ENCODE results near the gene CD7.

Gene CD7

DNA sequence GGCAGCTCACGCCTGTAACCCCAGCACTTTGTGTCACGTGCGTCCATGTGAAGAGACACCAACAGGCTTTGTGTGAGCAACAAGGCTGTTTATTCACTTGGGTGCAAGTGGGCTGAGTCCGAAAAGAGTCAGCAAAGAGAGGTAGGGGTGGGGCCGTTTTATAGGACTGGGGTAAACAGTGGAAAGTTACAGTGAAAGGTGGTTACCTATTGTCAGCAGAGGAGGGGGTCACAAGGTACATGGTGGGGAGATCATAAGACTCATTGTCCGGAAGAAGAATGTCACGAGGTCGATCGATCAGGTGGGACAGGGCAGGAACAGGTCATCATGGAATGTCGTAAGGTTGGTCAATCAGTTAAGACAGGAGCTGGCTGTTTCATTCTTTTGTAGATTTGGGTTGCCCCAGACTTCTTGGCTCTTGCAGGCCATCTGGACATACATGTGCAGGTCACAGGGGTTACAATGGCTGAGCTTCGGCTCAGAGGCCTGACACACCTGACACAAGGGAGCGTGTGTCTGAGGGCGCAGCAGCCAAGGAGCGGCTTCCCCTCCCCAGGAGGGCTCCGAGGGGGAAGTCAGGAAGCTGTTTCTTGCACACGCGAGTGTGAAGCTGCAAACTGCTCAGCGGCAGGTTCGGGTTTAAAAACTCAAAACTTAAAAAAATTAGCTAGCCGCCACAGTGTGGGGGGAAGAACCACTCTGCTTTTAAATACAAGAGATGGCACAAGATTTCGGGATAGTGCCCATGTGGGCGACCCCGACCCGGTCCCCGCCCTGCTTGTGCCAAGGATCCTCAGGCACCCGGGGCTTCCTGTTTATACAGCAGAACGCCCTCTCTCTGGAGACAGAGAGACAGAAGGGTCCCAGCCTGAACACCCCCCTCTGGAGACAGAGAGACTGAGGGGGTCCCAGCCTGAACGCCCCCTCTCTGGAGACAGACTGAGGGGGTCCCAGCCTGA, 29.2 kb upstream of the CD7 start:
- no peak for DNase-seq (ENCODE audit: low spot score)

DNA sequence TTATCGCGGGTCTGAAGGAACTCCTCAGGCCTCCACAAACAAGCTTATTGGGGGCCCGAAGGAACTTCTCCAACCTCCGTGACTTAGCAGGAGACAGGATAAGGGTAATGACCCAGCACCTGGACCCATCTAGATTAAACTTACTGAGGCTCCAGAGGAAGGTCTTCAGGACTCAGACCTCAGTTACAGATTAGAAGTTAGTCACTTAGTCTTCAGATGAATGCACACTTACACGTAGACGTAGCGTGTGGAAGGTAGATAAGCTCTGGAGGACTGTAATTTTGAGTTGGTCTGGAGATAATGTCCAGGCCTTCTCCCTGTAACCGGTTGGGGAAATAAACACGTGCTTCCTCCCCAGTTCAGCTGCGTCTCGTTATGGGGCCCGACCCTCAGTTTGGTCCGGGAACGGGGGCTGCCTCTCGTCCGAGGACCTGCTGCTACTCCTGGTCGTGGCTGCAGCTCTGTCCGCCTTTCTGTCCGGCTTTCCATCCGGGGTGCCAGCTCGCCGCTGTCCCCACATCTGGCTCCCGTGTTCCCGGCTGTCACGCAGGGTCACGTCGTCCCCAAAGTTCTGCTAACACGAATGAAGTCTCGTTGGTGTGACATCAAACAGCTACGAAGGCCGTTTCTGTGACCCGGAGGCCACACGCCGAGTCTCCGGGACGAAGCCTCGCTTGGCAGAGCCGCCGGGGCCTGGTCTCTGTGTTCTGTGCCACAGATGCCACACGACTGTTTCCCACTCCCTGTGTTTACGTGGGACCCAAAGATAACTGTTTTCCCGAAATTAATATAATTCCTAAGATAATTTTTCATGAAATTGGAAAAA, 28.0 kb upstream of the CD7 start:
- DNase-seq (ENCODE audit: low spot score): no peak

DNA sequence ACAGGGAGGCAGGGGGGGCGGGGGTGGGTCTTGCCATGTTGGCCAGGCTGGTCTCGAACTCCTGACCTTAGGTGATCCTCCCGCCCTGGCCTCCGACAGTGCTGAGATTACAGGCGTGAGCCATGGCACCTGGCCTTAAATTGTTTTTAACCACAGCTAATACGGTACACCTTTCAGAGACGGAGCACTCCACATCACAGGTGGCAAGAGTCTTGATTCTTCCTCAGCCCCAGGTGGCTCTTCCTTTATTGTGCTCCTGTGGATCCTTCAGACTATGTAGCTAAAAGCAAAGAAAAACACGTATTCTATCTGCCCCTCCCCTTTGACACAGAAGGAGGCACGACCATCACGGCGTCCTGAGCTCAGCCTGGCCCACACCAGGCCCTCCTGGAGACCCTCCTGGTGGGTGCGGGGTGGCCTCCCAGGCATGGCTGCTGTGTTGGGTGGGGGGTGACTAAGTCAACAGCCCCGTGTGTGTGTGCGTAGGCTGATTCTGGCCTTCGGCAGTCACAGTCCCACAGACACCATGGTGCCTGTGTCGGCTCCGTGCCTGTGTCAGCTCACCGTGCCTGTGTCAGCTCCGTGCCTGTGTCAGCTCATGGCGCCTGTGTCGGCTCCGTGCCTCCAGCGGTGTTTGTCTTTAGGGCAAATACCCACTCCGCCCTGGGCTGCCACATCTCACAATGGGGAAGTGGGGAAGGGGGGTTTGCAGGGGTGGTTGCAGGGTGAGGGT, 26.9 kb upstream of the CD7 start:
- no peak for DNase-seq (ENCODE audit: low spot score)

DNA sequence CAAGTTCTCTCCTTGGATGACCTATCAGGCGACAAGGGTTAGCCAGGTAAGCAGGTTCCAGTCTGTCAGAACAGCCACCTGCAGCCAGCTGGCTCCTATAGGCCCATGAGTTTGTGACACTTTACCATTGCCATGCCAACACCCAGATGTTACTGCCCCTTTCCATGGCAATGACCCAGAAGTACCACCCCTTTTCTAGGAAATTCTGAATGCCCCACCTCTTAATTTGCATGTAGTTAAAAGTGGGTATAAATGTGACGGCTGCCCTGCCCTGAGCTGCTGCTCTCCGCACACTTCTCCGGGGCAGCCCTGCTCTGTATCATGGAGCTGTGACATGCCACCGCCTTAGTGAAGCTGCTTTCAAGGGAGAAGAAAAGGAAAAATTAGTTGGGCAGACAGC, 26.2 kb upstream of the CD7 start:
- no peak for DNase-seq (ENCODE audit: low spot score)

DNA sequence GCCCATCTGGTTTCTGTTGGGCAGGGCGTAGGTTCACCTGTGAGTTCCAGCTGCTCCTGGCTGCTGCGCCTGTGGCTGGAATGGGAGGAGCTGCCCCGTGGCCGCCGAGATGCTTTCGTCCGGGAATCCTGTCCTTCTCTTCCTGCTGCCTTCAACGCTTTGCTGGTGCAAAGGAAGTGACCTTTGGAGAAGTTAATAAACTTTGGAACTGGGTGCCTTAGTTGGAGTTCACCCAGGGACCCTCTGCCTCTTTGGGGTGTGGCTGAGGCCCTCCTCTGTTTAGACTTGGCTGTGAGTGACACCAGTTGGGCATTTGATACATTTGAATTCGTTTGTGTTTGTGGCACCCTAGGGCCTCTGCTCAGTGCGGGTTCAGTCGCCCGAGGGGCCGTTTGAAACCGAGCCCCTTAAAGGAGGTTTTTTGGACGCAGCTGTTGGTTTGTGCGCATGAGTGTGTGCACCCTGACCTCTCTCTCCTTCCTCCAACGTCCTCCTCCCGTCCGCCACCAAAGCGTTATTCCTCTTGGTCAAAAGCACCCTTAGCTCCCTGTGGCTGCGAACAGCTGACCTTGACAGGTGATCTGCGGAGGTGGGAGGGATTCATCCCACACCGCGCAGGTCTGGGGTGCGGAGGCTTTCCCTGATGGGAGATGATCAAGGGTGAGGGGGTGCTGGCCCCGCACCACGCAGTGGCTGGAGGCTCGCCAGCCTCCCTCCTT, 25.1 kb upstream of the CD7 start:
- no peak for DNase-seq (ENCODE audit: low spot score)

DNA sequence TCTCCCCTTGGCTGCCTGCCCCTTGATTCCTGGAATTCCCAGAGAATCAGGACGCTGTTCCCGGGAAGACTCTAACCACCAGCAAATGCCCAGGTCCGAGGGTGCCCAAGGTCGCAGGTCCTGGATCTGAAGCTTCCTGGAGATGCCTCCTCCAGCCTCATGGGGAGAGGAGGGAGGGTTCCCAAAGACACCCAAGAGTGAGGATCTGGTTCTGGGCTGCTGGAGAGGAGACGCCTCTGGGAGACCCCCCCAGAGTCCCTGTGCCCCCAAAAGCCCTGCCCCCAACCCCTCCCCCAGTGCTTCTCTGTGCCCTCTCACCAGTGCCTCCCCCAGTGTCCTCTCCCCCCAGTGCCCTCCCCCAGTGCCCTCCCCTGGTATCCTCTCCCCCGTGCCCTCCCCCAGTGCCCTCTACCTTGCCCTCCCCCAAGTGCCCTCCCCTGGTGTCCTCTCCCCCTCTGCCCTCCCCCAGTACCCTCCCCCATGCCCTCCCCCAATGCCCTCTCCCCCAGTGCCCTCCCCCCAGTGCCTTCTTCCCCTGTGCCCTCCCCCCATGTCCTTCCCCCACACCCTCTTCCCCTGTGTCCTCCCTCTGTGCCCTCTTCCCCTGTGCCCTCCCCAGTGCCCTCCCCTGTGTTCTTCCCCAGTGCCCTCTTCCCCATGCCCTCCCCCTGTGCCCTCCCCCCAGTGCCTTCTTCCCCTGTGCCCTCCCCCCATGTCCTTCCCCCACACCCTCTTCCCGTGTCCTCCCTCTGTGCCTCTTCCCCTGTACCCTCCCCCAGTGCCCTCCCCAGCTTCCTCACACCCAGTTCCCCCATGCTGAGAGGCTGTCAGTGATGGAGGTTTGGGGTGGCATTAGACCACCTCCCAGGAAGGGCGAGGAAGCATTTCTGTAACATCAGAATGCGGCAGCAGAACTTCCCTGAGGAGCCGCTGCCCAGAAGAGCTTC, 22.5 kb upstream of the CD7 start:
- DNase-seq (ENCODE audit: low spot score): no peak

DNA sequence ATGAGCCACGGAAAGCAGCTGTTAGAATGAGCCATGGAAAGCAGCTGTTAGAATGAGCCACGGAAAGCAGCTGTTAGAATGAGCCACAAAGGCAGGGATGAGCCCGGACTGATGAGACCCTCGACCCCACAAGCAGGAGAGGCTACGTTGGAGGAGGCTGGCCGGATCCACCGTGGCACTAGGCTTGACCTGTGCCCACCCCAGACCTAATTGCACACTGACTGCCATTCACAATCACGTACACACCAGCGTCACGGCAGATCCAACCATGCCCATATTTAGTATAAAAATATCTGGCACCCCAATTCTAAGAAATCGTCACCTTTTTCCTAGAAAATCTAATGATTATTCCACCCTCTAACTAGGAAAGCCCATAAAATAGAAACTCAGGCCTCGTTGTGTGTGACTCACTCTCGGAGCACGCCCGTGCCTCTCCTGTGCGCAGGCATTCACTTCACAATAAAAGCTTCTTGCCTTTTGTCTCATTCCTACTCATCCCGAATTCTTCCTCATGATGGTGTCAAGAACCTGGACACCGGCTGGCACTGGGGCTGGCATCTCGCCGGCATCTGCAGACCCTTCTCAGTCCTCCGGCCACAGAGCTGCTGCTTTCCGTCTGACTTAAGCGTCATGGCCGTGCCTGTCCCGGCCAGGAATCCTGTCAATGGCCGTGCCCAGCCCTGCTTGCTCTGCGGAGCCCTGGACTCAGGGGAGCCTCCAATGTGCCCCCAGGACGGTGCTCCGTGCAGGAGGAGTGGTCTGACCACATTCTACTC, 21.6 kb upstream of the CD7 start:
- peak; percentile 89 for DNase-seq (ENCODE audit: low spot score)

DNA sequence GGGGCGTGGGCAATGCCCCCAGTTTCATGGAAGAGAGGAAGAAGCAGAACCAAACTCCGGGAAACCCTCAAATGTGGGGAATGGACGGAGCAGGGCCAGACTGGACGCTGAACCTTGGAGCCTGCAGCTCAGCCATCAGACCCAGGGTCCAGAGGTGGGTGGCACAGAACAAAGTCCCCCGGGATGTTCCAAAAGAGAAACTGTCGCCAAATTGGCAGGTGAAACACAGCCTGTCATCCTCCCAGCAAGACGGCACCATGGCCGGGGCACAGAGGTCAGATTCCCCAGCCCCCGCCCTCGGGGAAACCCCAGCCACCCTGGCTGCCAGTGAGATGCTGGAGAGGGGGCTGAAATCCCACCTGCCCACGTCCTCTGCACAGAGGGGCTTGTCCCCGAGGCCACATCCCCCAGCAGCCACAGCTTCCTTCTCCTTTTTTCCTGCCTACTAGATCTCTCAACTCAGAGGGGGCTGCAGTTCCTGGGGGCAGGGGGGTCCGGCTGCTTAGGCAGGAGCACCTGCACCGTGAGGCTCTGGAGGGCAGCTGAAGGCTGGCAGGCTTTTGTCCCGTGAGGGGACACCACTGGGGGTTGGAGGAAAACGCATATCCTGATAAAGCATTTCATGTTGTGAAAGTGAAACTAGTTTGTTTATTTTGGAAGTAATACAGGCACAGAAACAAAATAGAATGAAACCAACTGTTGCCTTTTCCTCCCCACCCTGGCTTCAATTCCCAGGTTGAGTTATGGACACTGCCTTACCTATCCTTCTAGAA, 17.4 kb upstream of the CD7 start:
- no peak for DNase-seq (ENCODE audit: low spot score)

DNA sequence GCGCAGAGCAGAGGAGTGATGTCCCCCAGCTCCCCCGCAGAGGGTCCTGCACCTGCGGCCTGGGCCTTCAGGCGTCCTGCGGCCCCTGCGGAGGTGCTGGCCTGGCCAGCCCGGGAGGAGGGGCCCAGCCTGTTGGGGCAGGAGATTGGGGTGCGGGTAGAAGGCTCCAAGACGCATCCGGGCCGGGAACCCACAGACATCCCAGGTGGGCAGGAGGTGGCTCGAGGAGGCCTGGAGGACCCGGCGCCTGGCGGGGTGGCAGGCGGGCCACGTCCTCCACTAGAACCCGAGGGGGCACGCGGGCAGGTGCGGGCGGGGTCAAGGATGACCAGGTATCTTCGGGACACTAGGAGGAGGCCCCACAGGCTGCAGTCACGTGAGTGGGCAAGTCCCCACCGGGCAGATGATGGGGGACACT, 16.8 kb upstream of the CD7 start:
- DNase-seq (ENCODE audit: low spot score): no peak

DNA sequence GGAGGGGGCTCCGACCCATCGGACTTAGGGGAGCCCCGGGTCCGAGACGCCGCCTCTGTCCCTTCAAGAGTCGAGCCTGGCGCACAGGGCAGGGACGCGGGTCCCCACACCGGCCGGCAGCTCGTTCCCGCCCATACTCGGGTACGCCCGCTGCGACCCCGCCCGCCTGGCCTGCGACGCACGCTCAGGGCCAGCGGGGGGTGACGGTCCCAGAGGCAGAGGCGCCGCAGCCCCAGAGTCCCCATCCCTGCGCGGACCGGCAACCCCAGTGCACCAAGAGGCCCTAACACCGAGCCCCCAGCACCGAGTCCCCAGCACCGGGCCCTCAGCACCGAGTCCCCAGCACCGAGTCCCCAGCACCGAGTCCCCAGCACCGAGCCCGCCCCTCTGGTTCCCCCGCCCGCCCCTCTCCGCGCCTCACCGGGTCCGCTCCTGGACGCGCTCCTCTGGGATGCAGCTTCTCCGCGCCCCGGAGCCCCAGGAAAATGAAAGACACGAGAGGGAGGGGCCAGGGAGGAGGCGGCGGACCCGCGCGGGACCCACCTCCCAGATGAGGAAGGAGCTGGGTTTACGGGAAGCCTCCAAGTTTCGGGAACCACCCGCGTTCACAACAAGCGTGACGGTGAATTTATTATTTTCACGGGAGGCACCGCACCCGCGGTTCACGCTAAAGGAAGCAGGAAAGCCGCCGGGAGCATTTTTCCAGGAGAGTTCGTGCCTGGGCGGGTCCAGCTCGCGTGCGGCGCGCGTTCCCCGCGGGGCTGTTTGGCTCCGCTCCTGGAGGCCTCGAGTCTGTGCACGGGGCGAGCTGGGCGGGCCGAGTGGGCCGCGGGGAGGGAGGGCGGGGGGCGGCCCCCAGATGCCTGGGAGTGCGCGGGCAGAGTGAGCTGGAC, 16.1 kb upstream of the CD7 start, which contains the start of gene SECTM1:
TSS of gene SECTM1 (minus strand) at position 488 of the 893 bp plus-strand sequence. CDS start 6,526 bp downstream, outside the sequence.
- DNase-seq (ENCODE audit: low spot score): no peak

DNA sequence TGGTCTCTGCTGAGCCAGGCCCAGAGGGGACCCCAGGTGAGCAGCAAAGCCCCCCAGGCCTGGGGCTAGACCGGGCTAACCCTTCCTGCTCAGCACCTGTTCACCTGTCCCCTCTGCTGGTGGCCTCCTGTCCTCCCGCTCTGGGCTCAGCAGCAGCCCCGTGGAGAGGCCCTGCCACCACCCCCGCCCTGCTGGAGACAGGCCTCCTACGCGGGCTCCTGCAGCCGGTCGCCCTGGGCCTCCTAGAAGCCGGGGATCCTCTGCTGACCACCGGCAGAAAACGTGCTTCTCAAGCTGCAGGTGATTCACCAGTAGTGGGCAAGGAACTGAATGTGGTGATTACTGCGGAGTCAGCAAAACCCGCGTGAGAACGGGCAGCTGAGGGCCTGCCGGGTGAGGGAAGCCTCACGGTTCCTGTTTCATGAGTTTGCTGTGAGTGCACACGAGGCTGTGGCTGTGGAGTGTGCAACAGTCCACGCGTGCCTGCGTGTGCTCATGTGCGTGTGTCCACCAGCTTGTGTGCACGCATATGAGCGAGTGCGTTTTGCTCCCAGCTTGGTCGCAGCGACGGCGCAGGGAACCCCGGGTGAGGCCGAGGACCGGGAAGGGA, 15.4 kb upstream of the CD7 start:
- DNase-seq (ENCODE audit: low spot score): peak; percentile 72

DNA sequence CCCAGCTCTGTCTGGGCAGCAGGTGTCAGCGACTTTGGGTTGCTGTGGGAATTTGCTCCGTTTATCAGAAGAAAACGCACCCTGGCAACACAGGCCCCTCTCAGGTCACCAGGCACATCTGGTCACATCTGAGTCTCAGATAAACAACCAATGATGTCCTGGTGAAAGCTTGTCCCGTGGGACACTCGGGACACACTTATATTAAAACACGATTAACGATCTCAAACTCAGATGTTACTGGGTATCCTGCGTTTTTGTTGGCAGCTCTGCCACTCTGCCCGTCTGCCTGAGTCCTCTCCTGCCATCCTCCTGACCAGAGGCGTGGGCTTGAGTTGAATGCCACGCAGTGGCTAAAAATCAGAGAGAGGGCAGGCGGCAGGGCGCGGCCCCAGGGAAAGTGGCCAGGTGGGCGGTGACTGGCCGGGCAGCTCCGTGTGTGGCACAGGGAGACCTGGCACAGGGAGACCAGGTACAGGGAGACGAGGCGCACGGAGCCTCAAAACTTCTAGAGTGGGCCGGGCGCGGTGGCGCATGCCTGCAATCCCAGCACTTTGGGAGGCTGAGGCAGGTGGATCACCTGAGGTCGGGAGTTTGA, 14.0 kb upstream of the CD7 start:
- DNase-seq (ENCODE audit: low spot score): no peak

DNA sequence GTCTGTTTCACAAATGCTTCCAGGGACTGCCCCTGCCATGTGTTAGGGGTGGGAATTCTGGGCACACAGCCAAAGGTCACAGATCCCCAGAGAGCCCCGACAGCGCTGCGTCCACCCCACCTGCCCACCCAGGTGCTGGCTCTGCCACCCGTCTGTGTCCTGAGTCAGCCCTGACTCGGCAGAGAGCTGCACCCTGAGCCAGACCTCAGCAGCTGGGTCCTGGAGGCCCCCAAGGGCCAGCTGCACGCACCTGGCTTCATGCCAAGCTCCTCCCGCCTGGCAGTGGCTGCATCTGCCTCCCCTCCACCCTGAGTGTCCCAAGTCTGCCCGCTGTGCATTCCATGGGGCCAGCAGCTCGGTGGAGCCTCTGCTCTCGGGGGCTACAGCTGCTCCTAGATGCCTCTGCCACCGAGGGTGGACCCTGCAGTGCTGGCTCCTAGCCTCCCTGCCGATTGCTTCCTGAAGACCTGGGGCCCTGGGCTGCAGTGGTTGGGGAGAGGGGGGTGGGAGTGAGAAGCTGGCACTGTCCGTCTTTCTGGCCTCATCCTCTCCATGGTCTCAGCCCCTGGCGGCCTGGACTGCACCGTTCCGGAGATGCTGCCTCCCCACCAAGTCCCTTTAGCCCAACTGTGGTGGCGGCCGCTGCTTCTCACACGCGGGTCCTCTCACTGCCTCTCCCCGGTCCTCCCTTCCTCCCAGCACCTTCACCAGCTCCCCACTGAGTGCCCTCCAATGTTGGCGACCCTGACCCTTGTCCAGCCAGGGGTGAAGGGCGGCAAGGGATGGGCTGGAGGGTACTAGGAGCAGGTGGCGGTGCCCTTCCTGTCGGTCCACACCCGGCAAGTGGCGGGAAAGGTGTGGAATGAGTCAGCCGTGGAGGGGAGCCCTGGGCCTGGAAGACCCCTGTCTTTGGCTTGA, 13.2 kb upstream of the CD7 start:
- DNase-seq (ENCODE audit: low spot score): peak; percentile 72

DNA sequence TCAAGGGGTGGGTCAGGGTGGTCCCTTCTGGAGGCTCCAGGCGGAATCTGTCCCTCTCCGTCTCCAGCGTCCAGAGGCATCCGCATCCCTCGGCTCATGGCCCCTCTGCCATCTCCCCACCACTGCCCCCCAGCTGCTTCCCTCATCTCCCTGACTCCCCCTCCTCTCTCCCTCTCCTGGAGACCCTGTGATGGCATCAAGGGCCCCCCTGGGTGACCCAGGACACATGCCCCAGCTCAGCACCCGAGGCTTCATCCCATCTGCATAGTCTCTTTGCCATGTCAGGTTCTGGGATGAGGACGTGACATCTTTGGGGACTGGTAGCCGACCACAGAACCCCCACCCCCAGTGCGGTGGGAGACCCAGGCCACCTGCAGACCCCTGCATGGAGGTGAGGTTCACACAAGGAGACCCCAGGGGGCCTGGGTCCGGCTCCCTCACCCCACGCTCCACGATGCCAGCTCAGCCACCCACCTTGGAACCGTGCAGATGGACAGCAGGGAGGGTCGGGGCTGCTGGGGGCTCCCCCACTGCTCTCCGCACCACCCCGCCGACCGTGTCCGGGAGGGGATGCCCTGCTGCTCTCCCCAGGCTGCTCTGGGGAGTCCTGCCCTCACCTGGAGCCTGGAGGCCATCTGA, 12.4 kb upstream of the CD7 start:
- DNase-seq (ENCODE audit: low spot score): no peak

DNA sequence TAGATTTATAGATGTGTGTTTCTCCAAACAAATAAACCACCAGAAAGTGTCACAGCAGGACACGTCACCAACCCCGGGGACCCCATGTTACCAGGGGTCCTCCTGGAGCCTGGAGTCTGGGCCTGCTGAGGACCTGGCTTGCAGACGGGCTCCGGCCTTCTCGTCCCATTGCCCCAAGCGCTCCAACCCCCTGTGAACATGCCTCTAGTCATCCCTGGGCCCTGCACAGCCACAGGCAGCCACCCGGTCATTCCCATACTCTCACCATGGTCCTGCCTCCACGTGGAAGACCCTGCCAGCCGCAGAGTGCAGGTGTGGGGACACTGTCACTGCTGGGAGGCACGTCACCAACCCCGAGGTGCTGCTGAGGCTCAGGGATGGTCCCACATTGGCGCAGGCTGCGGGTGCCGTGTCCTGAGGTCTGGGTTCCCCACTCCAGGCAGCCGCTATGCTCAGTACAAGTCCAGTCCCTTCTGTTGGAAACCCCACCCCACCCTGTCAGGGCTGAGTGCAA, 11.6 kb upstream of the CD7 start:
- no peak for DNase-seq (ENCODE audit: low spot score)
